Stimulated activated CD4-positive, alpha-beta T cell treated with anti-CD3 and anti-CD28 coated beads, TNF-alpha, amount 100 ng/mL, for 24 hours (primary cell): ENCODE results near the gene MID2.
"Not testable (repeated sequence)": the region's sequence is repeated elsewhere in the genome, so short reads cannot be mapped to it uniquely, and the experiment has no call there.

Source experiments
- DNase-seq, 3 experiments: peaks; one replicate each; pipeline ENCODE4 v3.0.0-alpha.2; 2020; ENCODE audit warnings: low read depth in 3 of 3

The MID2 gene

DNA sequence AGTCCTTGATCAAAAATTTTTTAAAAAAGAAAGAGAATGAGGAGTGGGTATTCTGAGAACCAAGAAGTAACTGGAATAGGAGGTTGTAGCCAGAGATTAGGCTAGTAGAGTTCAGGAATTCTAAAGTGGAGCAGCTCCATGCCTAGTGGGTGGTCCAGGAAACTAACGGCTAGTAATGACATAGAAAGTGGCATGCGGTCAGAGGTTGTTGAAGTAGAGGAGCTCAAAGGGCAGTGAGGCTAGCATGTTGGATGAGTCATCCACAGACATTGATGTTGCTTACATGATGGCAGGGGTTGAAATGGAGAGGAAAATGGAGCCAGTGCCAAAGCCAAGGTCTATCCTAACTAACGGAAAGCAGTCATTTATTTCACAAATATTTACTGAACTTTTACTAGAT, 114.4 kb downstream of the MID2 start:
- DNase-seq: no peak

DNA sequence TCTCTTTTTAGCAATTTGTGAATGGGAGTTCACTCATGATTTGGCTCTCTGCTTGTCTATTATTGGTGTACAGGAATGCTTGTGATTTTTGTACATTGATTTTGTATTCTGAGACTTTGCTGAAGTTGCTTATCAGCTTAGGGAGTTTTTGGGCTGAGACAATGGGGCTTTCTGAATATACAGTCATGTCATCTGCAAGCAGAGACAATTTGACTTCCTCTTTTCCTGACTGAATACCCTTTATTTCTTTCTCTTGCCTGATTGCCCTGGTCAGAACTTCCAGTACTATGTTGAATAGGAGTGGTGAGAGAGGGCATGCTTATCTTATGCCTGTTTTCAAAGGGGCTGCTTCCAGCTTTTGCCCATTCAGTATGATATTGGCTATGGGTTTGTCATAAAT, 129.7 kb downstream of the MID2 start:
- DNase-seq: not testable (repeated sequence)

DNA sequence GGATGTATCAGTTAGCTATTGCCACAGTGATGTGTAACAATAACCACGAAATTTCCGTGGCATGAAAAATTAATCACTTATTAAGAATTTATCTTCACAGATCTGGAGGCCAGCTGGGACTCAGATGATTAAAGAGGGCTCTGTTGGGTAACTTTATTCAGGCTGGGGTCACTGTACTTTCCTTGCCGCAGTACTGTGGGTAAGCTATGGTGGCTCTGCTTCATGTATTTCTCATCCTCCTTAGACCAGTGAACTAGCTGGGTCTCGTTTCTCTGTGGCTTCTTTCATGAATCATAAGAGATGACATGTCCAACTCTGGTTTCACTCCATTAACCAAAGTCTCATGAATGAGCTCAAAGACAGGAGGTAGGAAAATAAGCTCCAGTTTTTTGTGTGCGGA, 143.0 kb downstream of the MID2 start:
- DNase-seq: no peak

DNA sequence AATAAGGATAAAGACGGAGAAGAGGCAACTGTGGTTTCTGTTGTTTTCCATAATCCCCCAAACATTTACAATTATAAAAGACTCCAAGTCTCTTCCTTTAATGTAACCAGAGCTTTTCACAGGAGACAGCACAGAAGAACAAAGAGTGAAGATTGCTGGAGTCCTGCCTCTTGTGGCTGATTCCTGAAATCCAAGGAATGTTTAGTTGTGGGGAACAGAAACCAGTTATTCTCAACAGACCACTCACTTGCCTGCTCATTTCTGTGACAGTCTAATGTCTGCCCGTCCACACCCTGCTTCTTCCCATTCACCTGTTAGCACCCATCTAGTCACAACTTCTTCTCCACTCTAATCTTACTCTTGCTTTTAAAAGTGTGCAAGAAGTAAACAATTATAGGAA, 144.4 kb downstream of the MID2 start:
- no peak for DNase-seq

DNA sequence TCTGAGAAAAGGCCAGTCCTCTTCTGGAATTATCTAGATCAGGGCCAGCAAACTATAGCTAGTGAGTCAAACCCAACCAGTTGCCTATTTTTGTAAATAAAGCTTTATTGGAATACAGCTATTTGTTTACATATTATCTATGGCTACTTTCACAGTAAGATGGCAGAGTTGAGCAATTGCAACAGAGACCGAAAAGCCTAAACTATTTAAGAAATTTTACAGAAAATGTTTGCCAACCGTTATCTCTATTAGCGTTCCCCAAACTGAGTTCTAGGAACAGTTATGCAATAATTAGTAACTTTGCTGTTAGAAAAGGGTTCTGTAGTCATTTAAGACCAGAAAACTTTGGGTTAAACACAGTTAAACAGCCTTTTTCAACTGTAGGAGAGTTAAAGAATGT, 146.0 kb downstream of the MID2 start:
- no peak for DNase-seq
